Measurements from ENCODE around the gene ADAMTSL1.

Gene ADAMTSL1

DNA sequence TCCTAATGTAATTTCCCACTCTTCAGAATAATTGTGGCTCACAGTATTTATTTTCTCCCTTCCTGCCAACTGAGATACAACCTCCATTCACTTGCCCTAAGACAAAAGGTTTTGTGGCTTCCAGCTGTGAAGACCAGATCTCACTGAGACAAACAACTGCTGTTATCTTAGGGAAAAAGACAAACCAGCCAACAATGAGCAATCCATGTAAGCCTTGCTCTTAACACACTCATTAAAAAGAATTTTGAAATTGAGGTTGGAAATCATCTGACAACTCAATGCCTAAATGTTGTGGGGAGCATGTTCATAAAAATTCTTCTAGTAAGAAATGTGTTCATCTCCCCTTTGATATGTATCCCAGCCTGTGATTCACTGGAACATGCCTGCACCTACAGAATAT is 132.9 kb downstream of the ADAMTSL1 start:
- Mint-ChIP-seq H3K36me3 (no peaks in the 10 kb centered on the region), H3K27ac (no peak overlapping the region), H3K9me3 (no peaks in the 10 kb centered on the region), H3K4me1 (no peaks in the 10 kb centered on the region), H3K4me3 (no peak overlapping the region), H3K27me3 (no peaks in the 10 kb centered on the region)
- CTCF ChIA-PET = no interaction called here
- no peak for DNase-seq

DNA sequence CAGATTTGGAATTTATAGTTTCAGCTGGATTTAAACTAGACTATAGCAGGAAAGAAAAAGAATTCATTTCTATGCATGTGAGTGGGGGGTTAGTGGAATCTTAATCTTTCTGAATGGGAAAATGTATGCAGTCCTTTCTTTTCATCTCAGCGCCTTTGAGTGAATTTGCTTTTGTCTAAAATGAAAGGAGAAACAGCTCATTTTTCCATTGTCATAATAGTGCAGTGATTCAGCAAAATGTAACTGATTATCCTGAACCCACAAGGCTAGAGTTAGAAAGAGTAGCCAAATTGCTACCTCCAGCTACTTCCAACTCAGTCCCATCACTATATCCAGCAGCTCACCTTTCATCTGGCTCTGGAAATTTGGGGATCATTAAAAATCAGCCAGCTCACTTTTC is 134.4 kb downstream of the ADAMTSL1 start:
- no peaks in the 10 kb centered on the region for H3K36me3 Mint-ChIP-seq
- H3K4me1 Mint-ChIP-seq = no peaks in the 10 kb centered on the region
- H3K4me3 Mint-ChIP-seq = no peak overlapping the region
- CTCF ChIA-PET = no interaction called here
- no peaks in the 10 kb centered on the region for H3K9me3 Mint-ChIP-seq
- no peak for DNase-seq
- no peak overlapping the region for H3K27ac Mint-ChIP-seq
- no peaks in the 10 kb centered on the region for H3K27me3 Mint-ChIP-seq

DNA sequence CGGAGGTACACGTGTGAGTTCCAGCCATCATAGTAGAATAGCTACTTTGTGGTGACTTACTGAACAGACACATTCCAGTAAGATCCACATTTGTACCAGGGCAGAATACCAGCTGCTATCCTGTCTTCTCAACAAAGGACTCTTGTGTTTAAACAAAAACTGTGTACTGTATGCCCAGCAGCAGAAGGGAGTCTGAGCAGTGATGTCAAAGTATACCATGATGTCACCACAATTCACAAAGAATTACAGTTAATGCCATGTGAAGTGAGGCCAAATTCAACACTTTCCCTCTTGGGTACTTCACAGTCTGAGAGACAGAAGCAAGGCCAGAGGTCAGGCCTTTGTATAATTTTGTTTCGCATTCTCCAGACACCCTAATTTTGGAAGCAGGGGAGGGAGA is 137.0 kb downstream of the ADAMTSL1 start:
- H3K27me3 Mint-ChIP-seq = no peaks in the 10 kb centered on the region

DNA sequence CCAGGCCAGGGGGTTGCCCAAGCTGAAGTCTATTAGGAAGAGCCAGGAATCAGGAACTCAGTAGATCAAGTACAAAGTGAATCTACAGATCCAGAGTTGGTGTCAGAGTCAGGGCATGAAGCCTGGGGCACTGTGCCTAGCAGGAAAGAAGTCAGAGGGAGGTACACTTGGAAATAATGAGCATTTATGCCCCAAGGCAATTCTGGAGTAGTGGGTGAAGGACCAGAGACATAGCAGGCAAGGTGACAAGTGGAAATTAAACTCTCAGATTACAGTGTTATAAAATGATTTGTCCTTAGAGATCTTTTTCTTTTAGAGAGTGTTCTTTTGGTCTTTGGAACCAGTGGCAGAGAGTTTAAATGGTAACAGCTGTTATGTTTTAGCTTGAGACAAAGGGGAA is 138.0 kb downstream of the ADAMTSL1 start:
- H3K36me3 Mint-ChIP-seq = no peaks in the 10 kb centered on the region
- CTCF ChIA-PET = no interaction called here
- no peaks in the 10 kb centered on the region for H3K4me1 Mint-ChIP-seq
- no peaks in the 10 kb centered on the region for H3K9me3 Mint-ChIP-seq
- no peak overlapping the region for H3K27ac Mint-ChIP-seq
- DNase-seq = no peak
- no peaks in the 10 kb centered on the region for H3K27me3 Mint-ChIP-seq
- H3K4me3 Mint-ChIP-seq = no peak overlapping the region

More for the DNA sequence above, 137.0 kb downstream of the ADAMTSL1 start:
- CTCF ChIA-PET = no interaction called here
- H3K9me3 Mint-ChIP-seq = no peaks in the 10 kb centered on the region
- H3K27ac Mint-ChIP-seq = no peak overlapping the region
- H3K4me3 Mint-ChIP-seq = no peak overlapping the region
- no peaks in the 10 kb centered on the region for H3K4me1 Mint-ChIP-seq
- H3K36me3 Mint-ChIP-seq = no peaks in the 10 kb centered on the region
- DNase-seq = no peak

DNA sequence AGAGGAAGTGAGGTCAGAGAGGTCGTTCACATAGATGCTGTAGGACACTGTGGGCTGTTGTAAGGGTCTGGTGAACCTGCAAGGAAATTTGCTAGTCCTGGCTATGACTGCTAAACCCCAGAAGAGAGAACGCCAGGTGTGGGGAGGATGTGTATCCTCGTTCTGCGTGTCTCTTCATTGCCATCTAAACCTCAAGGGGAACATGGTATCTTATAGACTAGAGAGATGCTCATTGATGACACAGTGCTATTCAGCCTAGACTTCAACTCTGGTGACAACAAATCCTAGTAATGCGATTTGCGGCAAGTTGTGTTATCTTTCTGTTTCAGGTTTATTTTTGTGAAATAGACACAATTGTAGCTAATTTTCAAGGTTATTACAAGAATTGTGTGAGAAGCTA is 140.2 kb downstream of the ADAMTSL1 start:
- DNase-seq = no peak
- H3K4me3 Mint-ChIP-seq = no peak overlapping the region
- H3K4me1 Mint-ChIP-seq = no peaks in the 10 kb centered on the region
- H3K27me3 Mint-ChIP-seq = no peaks in the 10 kb centered on the region
- H3K27ac Mint-ChIP-seq = no peak overlapping the region
- CTCF ChIA-PET = no interaction called here
- H3K9me3 Mint-ChIP-seq = no peaks in the 10 kb centered on the region
- no peaks in the 10 kb centered on the region for H3K36me3 Mint-ChIP-seq

DNA sequence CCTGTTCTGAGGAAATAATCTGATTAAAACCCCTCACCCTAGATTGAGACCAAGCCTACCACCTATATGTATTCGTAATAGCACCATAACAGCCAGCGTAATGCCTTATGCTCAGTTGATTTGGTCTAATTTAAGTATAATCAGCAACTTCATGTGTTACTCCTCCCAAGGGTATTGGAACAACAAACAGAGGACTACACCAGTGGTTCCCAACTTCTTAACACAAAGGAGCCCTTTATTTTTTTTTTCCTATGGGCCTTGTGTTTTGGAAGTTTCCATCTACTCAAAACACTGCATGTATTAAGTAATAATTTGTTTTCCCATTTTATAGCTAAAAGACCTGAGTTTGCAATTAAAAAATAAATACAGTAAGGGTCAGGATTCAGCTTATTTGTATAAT is 140.7 kb downstream of the ADAMTSL1 start:
- DNase-seq = no peak
- H3K27me3 Mint-ChIP-seq = no peaks in the 10 kb centered on the region
- H3K4me3 Mint-ChIP-seq = no peak overlapping the region
- H3K4me1 Mint-ChIP-seq = no peaks in the 10 kb centered on the region
- CTCF ChIA-PET = no interaction called here
- H3K9me3 Mint-ChIP-seq = no peaks in the 10 kb centered on the region
- no peak overlapping the region for H3K27ac Mint-ChIP-seq
- H3K36me3 Mint-ChIP-seq = no peaks in the 10 kb centered on the region

DNA sequence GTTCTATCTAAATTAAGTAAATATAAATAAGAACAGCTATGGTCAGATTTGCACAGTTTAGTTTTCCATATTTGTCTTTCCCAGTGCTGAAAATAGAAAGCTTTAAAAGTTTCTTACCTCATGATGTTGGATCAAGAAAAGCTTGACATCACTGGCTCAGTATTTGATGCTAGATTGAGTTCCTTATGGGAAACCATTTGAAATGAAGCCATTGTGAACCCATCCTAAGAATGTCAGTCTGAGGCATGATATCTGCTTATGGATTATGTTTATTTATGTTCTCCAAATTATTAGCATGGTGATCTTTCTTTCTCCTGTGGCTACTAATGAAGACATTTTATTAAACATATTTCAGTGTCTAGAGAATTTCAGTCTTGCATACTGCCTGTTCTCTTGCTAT is 143.0 kb downstream of the ADAMTSL1 start:
- Mint-ChIP-seq H3K27ac (no peak overlapping the region), H3K36me3 (no peaks in the 10 kb centered on the region), H3K27me3 (no peaks in the 10 kb centered on the region), H3K4me1 (no peaks in the 10 kb centered on the region), H3K4me3 (no peak overlapping the region), H3K9me3 (no peaks in the 10 kb centered on the region)
- DNase-seq = no peak
- CTCF ChIA-PET = no interaction called here

DNA sequence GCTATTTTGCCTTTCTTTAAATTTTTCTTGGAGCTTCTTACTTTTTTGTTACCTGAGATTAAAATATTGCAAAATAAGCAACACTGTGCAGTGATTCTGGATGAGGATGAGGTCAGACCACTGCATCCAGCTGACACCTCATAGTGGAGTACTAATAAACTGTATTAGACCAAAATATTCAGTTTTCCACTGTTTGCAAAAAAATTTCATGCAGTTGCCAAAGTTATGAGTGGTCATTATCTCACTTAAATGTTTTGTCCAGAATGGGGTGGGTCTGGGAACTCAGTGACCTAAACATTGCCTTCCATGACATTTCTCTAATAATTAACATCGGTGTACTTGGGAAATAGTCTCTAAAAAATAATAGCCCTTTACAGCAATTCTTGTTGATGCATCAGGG is 143.8 kb downstream of the ADAMTSL1 start:
- Mint-ChIP-seq H3K36me3 (no peaks in the 10 kb centered on the region), H3K27ac (no peak overlapping the region), H3K4me3 (no peak overlapping the region), H3K9me3 (no peaks in the 10 kb centered on the region), H3K4me1 (no peaks in the 10 kb centered on the region), H3K27me3 (no peaks in the 10 kb centered on the region)
- DNase-seq = no peak
- CTCF ChIA-PET = no interaction called here

DNA sequence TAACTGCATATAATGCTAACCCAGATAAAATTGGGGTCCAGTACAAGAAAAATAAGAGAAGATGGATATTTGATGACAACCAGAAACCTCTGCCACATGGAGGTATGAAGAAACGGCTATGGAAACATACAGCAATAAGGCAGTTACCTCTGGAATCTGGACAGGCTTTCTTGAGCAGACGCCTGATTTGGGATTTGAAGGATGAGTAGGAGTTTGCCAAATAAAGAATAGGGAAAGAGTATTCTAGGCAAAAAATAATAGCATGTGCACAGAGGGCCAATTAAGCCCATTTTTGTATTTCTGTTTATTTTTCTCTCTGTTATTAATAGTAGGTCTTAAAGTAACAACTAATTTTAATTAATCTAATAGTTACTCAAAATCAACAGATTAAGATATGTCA is 144.9 kb downstream of the ADAMTSL1 start:
- CTCF ChIA-PET = no interaction called here
- H3K4me3 Mint-ChIP-seq = no peak overlapping the region
- no peaks in the 10 kb centered on the region for H3K4me1 Mint-ChIP-seq
- no peaks in the 10 kb centered on the region for H3K9me3 Mint-ChIP-seq
- no peak for DNase-seq
- no peaks in the 10 kb centered on the region for H3K27me3 Mint-ChIP-seq
- no peak overlapping the region for H3K27ac Mint-ChIP-seq
- no peaks in the 10 kb centered on the region for H3K36me3 Mint-ChIP-seq

DNA sequence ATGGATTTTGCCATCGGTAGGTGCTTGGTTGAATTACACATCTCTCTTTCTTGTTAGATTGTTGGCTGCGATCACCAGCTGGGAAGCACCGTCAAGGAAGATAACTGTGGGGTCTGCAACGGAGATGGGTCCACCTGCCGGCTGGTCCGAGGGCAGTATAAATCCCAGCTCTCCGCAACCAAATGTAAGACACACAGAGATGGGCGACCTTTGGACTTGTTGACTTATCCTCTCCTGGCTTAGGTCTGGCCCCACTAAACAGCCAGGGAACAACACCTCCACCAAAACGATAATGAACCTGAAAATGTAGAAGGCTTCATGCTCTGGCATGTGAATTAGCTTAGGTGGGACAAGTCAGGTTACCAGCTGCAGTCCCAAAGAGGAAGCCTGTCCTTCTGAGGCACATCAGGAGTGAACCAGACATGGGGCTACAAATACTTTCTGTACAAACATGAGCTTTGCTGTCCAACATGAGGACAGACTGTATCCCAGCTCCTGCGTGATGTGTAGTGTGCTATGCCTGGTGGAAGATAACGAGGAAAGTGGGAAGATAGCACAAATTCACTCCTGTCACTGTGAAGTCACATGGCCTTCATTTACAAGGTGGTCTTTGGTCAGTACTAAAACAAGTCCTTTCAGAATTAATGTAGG is 148.4 kb downstream of the ADAMTSL1 start:
- H3K4me1 Mint-ChIP-seq = no peaks in the 10 kb centered on the region
- no peaks in the 10 kb centered on the region for H3K27me3 Mint-ChIP-seq
- H3K36me3 Mint-ChIP-seq = no peaks in the 10 kb centered on the region
- CTCF ChIA-PET = no interaction called here
- H3K27ac Mint-ChIP-seq = no peak overlapping the region
- no peaks in the 10 kb centered on the region for H3K9me3 Mint-ChIP-seq
- DNase-seq = no peak
- H3K4me3 Mint-ChIP-seq = no peak overlapping the region

DNA sequence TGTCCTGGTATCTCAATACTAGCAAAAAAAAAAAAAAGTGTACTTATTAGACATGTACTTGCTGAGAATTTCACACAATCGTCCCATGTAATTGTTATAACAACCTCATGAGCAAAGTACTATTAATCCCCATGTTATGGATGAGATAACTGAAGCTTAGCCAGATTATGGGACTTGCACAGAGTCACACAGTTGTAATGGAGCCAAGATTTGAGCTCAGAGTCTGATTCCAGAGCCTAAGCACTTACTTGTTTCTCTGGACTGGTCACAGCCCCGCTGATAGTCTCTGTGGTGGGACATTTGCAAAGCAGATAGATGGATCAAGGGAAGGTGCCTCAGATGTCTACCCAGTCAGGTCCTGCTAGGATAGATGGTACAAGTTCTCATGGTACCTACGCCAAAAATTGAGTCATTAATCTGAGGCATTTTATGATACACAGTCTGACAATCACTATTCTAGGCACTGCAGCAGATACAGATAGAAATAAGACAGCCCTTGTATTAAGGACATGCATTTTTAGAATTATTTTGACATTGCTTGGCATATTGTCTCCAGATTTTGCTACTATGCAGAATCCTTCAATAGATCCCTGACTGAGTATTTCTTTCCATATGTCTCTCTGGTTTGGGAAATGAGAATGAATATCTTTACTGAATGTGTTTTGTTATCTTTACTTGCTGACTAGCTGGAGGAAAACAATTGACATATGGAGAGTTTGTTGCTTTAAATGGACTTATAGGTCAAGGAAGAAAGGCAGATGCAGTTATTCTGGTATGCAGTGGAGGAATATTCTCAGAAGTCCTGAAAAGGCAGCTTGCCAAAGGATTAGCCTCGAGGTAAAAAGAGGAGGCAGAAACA is 149.5 kb downstream of the ADAMTSL1 start:
- H3K9me3 Mint-ChIP-seq = no peaks in the 10 kb centered on the region
- no peaks in the 10 kb centered on the region for H3K4me1 Mint-ChIP-seq
- H3K4me3 Mint-ChIP-seq = no peak overlapping the region
- DNase-seq = no peak
- no peaks in the 10 kb centered on the region for H3K36me3 Mint-ChIP-seq
- H3K27me3 Mint-ChIP-seq = no peaks in the 10 kb centered on the region
- H3K27ac Mint-ChIP-seq = no peak overlapping the region
- CTCF ChIA-PET = no interaction called here

DNA sequence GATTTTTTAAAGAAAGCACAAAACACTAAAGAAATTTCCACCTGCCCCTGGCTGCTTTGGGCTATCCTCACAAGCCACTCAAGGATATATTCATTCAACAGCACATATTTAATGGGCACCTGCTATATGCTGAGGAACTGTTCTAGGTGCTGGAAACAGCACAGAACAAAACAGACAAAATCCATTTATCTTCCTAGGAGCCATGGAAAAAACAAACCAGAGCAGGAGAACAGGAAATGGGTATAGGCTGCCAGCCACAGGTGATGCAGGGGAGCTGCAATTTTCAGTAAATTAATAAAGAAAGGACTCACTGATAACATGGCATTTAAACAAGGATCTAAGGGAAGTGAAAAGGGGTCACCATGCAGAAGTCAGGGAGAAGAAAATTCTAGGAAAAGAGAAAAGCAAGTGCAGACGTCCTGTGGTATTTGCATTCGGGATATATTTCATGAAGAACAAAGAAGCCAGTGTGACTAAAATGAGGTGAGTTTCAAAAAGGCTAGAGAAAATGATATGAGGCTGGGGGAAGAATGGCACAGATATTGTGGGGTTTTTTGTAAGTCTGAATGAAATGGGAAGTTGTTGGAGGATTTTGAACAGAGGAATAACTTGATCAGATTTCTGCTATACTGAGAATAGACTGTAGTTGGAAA is 152.2 kb downstream of the ADAMTSL1 start:
- CTCF ChIA-PET = no interaction called here
- Mint-ChIP-seq H3K27ac (no peak overlapping the region), H3K9me3 (no peaks in the 10 kb centered on the region)

DNA sequence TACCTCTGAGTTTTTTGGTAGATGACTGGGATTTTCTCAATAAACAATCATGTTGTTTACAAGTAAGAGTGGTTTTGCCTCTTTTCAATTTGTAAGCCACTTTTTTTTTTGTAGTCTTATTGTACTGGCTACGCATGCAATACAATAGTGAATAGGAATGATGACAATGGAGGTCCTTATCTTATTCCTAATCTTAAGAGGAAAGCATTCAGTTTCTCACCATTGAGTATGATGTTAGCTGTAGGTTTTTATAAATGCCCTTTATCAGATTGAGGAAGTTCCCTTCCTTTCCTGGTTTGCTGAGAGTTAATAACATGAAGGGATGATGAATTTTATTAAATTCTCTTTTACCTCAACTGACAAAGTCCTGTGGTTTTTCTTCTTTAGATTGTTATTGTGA is 155.2 kb downstream of the ADAMTSL1 start:
- H3K4me3 Mint-ChIP-seq = no peak overlapping the region
- H3K4me1 Mint-ChIP-seq = no peaks in the 10 kb centered on the region

More for the DNA sequence above, 152.2 kb downstream of the ADAMTSL1 start:
- Mint-ChIP-seq H3K4me1 (no peaks in the 10 kb centered on the region), H3K36me3 (no peaks in the 10 kb centered on the region), H3K4me3 (no peak overlapping the region), H3K27me3 (no peaks in the 10 kb centered on the region)
- DNase-seq = no peak

DNA sequence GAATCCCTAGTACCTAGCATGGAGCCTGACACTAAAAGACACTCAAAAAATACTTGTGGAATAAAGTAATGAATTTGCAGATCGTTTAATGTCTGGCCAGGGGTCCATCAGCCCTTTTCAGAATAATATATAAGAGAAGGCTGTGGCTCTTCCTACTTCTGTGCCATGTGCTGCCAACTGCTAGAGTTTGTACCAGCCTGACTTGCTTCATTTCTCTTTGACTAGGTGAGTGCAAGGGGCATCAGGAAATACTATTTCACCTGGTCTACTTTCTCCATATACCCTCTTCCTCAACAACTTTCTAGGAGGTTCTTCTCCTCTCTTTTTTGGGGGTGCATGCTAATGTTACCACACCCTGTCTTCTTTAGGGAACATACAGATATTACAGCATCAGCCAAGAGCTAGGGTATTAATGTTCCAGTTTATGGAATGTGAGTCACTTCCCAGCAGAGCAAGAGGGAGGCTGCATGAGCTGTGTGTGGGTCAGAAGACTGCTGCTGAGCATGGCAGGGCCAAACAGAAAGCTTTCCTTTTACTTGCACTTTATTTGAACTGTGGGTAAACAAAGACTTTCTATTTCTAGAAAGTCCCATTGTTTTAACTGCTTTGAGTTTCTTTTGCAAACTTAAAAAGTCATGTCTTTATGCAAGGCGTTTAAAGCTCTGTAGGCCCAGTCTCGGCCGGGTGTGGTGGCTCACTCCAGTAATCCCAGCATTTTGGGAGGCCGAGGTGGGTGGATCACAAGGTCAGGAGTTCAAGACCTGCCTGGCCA is 158.9 kb downstream of the ADAMTSL1 start:
- Mint-ChIP-seq H3K27me3 (no peaks in the 10 kb centered on the region), H3K4me1 (no peaks in the 10 kb centered on the region), H3K9me3 (no peaks in the 10 kb centered on the region), H3K27ac (no peak overlapping the region), H3K36me3 (no peaks in the 10 kb centered on the region), H3K4me3 (no peak overlapping the region)
- no peak for DNase-seq
- CTCF ChIA-PET = no interaction called here

More for the DNA sequence above, 155.2 kb downstream of the ADAMTSL1 start:
- no peak overlapping the region for H3K27ac Mint-ChIP-seq
- DNase-seq = no peak
- H3K36me3 Mint-ChIP-seq = no peaks in the 10 kb centered on the region
- no peaks in the 10 kb centered on the region for H3K9me3 Mint-ChIP-seq
- no peaks in the 10 kb centered on the region for H3K27me3 Mint-ChIP-seq
- CTCF ChIA-PET = no interaction called here

Measured in activated naive CD4-positive, alpha-beta T cell treated with anti-CD3 and anti-CD28 coated beads, Interleukin-2, amount 10 ng/mL, durations not matched to agents 7 days and 5 days (primary cell).